Measurements from ENCODE around the gene HOXA10. TPM values are rescaled to one million over a fixed set of nuclear protein-coding genes. Genes with fewer than 3 reads are reported as not detected.

The HOXA10 gene
- polyA plus RNA-seq, 1 donor: 0.12 TPM

- DNase-seq: no peak
- Histone ChIP-seq H3K27me3 (ENCODE audit: control insufficient read depth, insufficient read depth, low read length) (peaks cover 92% of the 10 kb centered on the region), H3K9me3 (ENCODE audit: control insufficient read depth, low read depth, low read length) (peaks cover 21% of the 10 kb centered on the region), H3K27ac (ENCODE audit: low read length) (peak within 1 kb of the TSS; percentile 89), H3K4me1 (ENCODE audit: control insufficient read depth, insufficient read depth, low read length) (peaks cover 14% of the 10 kb centered on the region), H3K4me3 (ENCODE audit: low read length) (peak within 1 kb of the TSS; percentile 73), H3K36me3 (ENCODE audit: control insufficient read depth, insufficient read depth, low read length) (no peaks in the 10 kb centered on the region)
- 54% methylated on average over 6 of the region's 53 CpGs for WGBS (ENCODE audit: insufficient coverage, low lambda C conversion rate)
Measured at GRCh38 chr7:27151931-27152815, 21.9 kb downstream of the HOXA10 start, which contains the start of gene HOXA3. HOXA3 (minus strand) TSS chr7:27152583; CDS start chr7:27110640, 41,943 bp downstream.

DNA sequence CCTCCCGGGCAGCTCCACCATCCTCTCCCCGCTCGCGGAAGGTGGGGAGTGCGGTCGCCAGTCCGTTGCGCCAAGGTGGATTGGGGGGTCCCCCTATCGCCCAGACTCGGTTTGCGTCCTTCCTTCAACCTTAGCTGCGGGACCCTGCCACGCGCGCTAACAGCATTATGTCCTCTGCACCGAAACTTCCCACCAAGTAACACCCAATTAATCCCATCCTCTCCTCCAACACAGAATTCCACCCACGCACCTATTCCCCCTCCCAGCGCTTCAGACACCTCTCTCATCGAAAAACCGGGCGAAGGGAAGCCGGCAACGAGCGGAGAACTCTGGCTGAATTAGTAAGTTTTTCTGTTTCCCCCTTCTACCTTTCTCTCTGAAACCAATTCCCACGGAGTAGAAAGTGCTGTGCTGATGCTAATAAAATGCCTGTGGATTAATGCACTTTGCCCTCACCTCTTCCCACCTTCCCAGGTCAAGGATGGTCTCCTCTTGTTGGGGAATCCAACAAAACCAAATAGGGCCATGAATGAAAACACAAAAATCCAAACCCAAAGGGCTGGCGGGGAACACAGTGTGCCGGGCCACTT, 22.7 kb downstream of the HOXA10 start:
- H3K27me3 ChIP-seq (ENCODE audit: control insufficient read depth, insufficient read depth, low read length): peaks cover 94% of the 10 kb centered on the region

GRCh38 chr7:27150568-27151340, 23.4 kb downstream of the HOXA10 start:
- peak in 1 of 2 donors; percentile 77 for DNase-seq
- Histone ChIP-seq H3K4me1 (ENCODE audit: control insufficient read depth, insufficient read depth, low read length) (peaks cover 17% of the 10 kb centered on the region), H3K36me3 (ENCODE audit: control insufficient read depth, insufficient read depth, low read length) (peaks cover 3% of the 10 kb centered on the region), H3K27ac (ENCODE audit: low read length) (peak overlapping the region; percentile 89), H3K9me3 (ENCODE audit: control insufficient read depth, low read depth, low read length) (peaks cover 20% of the 10 kb centered on the region), H3K27me3 (ENCODE audit: control insufficient read depth, insufficient read depth, low read length) (peaks cover 94% of the 10 kb centered on the region), H3K4me3 (ENCODE audit: low read length) (peak overlapping the region; percentile 73)
- no CpG with 5 or more reads among the region's 58 CpGs for WGBS (ENCODE audit: insufficient coverage, low lambda C conversion rate)

More for the DNA sequence above, 22.7 kb downstream of the HOXA10 start:
- Histone ChIP-seq H3K4me1 (ENCODE audit: control insufficient read depth, insufficient read depth, low read length) (peaks cover 18% of the 10 kb centered on the region), H3K36me3 (ENCODE audit: control insufficient read depth, insufficient read depth, low read length) (peaks cover 3% of the 10 kb centered on the region), H3K9me3 (ENCODE audit: control insufficient read depth, low read depth, low read length) (peaks cover 23% of the 10 kb centered on the region), H3K4me3 (ENCODE audit: low read length) (peak overlapping the region; percentile 73), H3K27ac (ENCODE audit: low read length) (peak overlapping the region; percentile 89)
- DNase-seq: no peak
- no CpG with 5 or more reads among the region's 27 CpGs for WGBS (ENCODE audit: insufficient coverage, low lambda C conversion rate)

- peak overlapping the region; percentile 59 for H3K27ac ChIP-seq (ENCODE audit: low read length)
- peaks cover 8% of the 10 kb centered on the region for H3K36me3 ChIP-seq (ENCODE audit: control insufficient read depth, insufficient read depth, low read length)
- 64% methylated on average over 2 of the region's 13 CpGs for WGBS (ENCODE audit: insufficient coverage, low lambda C conversion rate)
- DNase-seq: no peak
- peak overlapping the region; percentile 73 for H3K4me3 ChIP-seq (ENCODE audit: low read length)
- peaks cover 94% of the 10 kb centered on the region for H3K27me3 ChIP-seq (ENCODE audit: control insufficient read depth, insufficient read depth, low read length)
- peaks cover 27% of the 10 kb centered on the region for H3K9me3 ChIP-seq (ENCODE audit: control insufficient read depth, low read depth, low read length)
- peaks cover 23% of the 10 kb centered on the region for H3K4me1 ChIP-seq (ENCODE audit: control insufficient read depth, insufficient read depth, low read length)
Measured at GRCh38 chr7:27149842-27150567, 24.1 kb downstream of the HOXA10 start.

GRCh38 chr7:27148756-27149641, 25.1 kb downstream of the HOXA10 start:
- Histone ChIP-seq H3K36me3 (ENCODE audit: control insufficient read depth, insufficient read depth, low read length) (peaks cover 8% of the 10 kb centered on the region), H3K9me3 (ENCODE audit: control insufficient read depth, low read depth, low read length) (peaks cover 30% of the 10 kb centered on the region), H3K4me1 (ENCODE audit: control insufficient read depth, insufficient read depth, low read length) (peaks cover 30% of the 10 kb centered on the region), H3K4me3 (ENCODE audit: low read length) (peak overlapping the region; percentile 73), H3K27me3 (ENCODE audit: control insufficient read depth, insufficient read depth, low read length) (peaks cover 94% of the 10 kb centered on the region), H3K27ac (ENCODE audit: low read length) (peak overlapping the region; percentile 59)
- no CpG with 5 or more reads among the region's 30 CpGs for WGBS (ENCODE audit: insufficient coverage, low lambda C conversion rate)
- no peak for DNase-seq

GRCh38 chr7:27148031-27148755, 25.9 kb downstream of the HOXA10 start:
- Histone ChIP-seq H3K4me1 (ENCODE audit: control insufficient read depth, insufficient read depth, low read length) (peaks cover 32% of the 10 kb centered on the region), H3K27ac (ENCODE audit: low read length) (peak overlapping the region; percentile 59), H3K4me3 (ENCODE audit: low read length) (peak overlapping the region; percentile 73), H3K36me3 (ENCODE audit: control insufficient read depth, insufficient read depth, low read length) (peaks cover 10% of the 10 kb centered on the region), H3K27me3 (ENCODE audit: control insufficient read depth, insufficient read depth, low read length) (peaks cover 88% of the 10 kb centered on the region), H3K9me3 (ENCODE audit: control insufficient read depth, low read depth, low read length) (peaks cover 30% of the 10 kb centered on the region)
- no peak for DNase-seq
- no CpG with 5 or more reads among the region's 28 CpGs for WGBS (ENCODE audit: insufficient coverage, low lambda C conversion rate)

DNA sequence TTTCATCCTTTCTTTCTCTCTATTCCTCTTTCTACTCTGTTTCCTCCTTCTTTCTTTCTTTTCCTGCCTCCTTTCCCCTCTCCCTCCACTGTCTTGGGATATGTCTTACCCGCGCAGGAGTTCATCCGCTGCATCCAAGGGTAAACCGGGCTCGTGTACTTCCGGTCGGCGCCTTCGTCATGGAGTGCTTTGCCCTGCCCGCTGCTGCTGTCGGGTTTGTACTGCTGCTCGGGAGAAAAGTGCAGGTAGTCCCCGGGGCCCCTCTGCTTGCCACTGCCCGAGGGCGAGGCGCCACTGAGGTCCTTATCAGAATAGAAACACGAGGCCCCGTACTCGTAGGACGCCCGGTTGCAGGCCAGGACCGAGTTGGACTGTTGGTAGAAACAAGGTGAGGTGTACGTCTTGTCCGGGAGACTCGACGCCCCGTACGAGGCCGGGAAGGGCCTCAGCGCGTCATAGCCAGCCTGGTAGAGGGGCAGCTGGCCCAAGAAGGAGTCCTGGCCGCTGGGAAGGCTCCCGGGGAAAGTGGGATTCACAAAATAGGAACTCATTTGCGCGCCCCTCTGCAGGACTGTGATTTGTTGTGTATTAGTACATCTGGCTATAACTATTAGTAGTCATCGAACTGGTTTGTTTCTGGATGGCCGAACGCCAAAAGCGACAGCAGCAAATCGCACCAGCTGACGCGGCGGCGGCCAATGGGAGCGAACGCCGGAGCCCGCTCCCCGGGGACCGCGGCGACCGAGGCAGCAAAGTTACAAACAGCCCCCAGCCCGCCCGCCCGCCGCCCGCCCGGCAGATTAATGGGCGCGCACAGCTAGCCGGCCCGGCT, 26.7 kb downstream of the HOXA10 start, which contains the start of gene HOXA6:
Gene HOXA6, minus strand, starts transcription at position 576 of the 832 bp plus-strand sequence. Its CDS starts 25 bp downstream, at position 551.
- peaks cover 27% of the 10 kb centered on the region for H3K9me3 ChIP-seq (ENCODE audit: control insufficient read depth, low read depth, low read length)
- peaks cover 12% of the 10 kb centered on the region for H3K36me3 ChIP-seq (ENCODE audit: control insufficient read depth, insufficient read depth, low read length)
- 70% methylated on average over 2 of the region's 63 CpGs for WGBS (ENCODE audit: insufficient coverage, low lambda C conversion rate)
- H3K27me3 ChIP-seq (ENCODE audit: control insufficient read depth, insufficient read depth, low read length): peaks cover 80% of the 10 kb centered on the region
- H3K4me1 ChIP-seq (ENCODE audit: control insufficient read depth, insufficient read depth, low read length): peaks cover 27% of the 10 kb centered on the region
- DNase-seq: no peak
- peak within 1 kb of the TSS; percentile 59 for H3K27ac ChIP-seq (ENCODE audit: low read length)
- H3K4me3 ChIP-seq (ENCODE audit: low read length): peak within 1 kb of the TSS; percentile 73

- H3K27me3 ChIP-seq (ENCODE audit: control insufficient read depth, insufficient read depth, low read length): peaks cover 73% of the 10 kb centered on the region
- no peak for DNase-seq
- H3K27ac ChIP-seq (ENCODE audit: low read length): peak overlapping the region; percentile 59
- peaks cover 27% of the 10 kb centered on the region for H3K4me1 ChIP-seq (ENCODE audit: control insufficient read depth, insufficient read depth, low read length)
- peak overlapping the region; percentile 73 for H3K4me3 ChIP-seq (ENCODE audit: low read length)
- peaks cover 21% of the 10 kb centered on the region for H3K9me3 ChIP-seq (ENCODE audit: control insufficient read depth, low read depth, low read length)
- H3K36me3 ChIP-seq (ENCODE audit: control insufficient read depth, insufficient read depth, low read length): peaks cover 12% of the 10 kb centered on the region
- no CpG with 5 or more reads among the region's 5 CpGs for WGBS (ENCODE audit: insufficient coverage, low lambda C conversion rate)
Measured at GRCh38 chr7:27146491-27147198, 27.5 kb downstream of the HOXA10 start.

Measured in large intestine (tissue), 3 donors.